ENCODE data around the gene CXCR3.
"Not testable (repeated sequence)": the region's sequence is repeated elsewhere in the genome, so short reads cannot be mapped to it uniquely, and the experiment has no call there.

CXCR3 gene

GRCh38 chrX:71618303-71618721, at the start of gene CXCR3:
TSS of gene CXCR3 (minus strand) at chrX:71618511. CDS start at chrX:71618449, 62 bp downstream.
- DNase-seq (ENCODE audit: low read depth), result peak; percentile 54

- no peak for DNase-seq (ENCODE audit: low read depth)
Measured at GRCh38 chrX:71667328-71668247, 49.3 kb upstream of the CXCR3 start, which contains the start of gene LOC101059915. TSS of gene LOC101059915 (plus strand) at chrX:71667546.

- DNase-seq (ENCODE audit: low read depth), result no peak
Measured at GRCh38 chrX:71666240-71667223, 48.2 kb upstream of the CXCR3 start.

- DNase-seq (ENCODE audit: low read depth), result no peak
Measured at GRCh38 chrX:71665747-71666146, 47.4 kb upstream of the CXCR3 start.

GRCh38 chrX:71664889-71665491, 46.7 kb upstream of the CXCR3 start:
- no peak for DNase-seq (ENCODE audit: low read depth)

GRCh38 chrX:71664202-71664601, 45.9 kb upstream of the CXCR3 start:
- DNase-seq (ENCODE audit: low read depth), result not testable (repeated sequence)

- peak; percentile 13 for DNase-seq (ENCODE audit: low read depth)
Measured at GRCh38 chrX:71663238-71663637, 44.9 kb upstream of the CXCR3 start.

GRCh38 chrX:71662654-71663053, 44.3 kb upstream of the CXCR3 start:
- DNase-seq (ENCODE audit: low read depth), result not testable (repeated sequence)

GRCh38 chrX:71661919-71662318, 43.6 kb upstream of the CXCR3 start:
- DNase-seq (ENCODE audit: low read depth), result no peak

- DNase-seq (ENCODE audit: low read depth), result no peak
Measured at GRCh38 chrX:71660562-71661416, 42.5 kb upstream of the CXCR3 start.

GRCh38 chrX:71659959-71660358, 41.6 kb upstream of the CXCR3 start:
- no peak for DNase-seq (ENCODE audit: low read depth)

GRCh38 chrX:71659342-71659741, 41.0 kb upstream of the CXCR3 start:
- DNase-seq (ENCODE audit: low read depth), result no peak

- DNase-seq (ENCODE audit: low read depth), result no peak
Measured at GRCh38 chrX:71657267-71657666, 39.0 kb upstream of the CXCR3 start.

- no peak for DNase-seq (ENCODE audit: low read depth)
Measured at GRCh38 chrX:71653344-71653743, 35.0 kb upstream of the CXCR3 start.

GRCh38 chrX:71652405-71652804, 34.1 kb upstream of the CXCR3 start:
- no peak for DNase-seq (ENCODE audit: low read depth)

- DNase-seq (ENCODE audit: low read depth), result no peak
Measured at GRCh38 chrX:71650333-71650969, 32.1 kb upstream of the CXCR3 start.

- not testable (repeated sequence) for DNase-seq (ENCODE audit: low read depth)
Measured at GRCh38 chrX:71644406-71644805, 26.1 kb upstream of the CXCR3 start.

GRCh38 chrX:71640002-71640401, 21.7 kb upstream of the CXCR3 start:
- no peak for DNase-seq (ENCODE audit: low read depth)

GRCh38 chrX:71638409-71638808, 20.1 kb upstream of the CXCR3 start:
- no peak for DNase-seq (ENCODE audit: low read depth)

- DNase-seq (ENCODE audit: low read depth), result no peak
Measured at GRCh38 chrX:71637848-71638247, 19.5 kb upstream of the CXCR3 start.

GRCh38 chrX:71637253-71637618, 18.9 kb upstream of the CXCR3 start:
- no peak for DNase-seq (ENCODE audit: low read depth)

All from activated T-helper 1 cell treated with Interleukin-2 at 50 U/mL for 16 hours (primary cell).